Esophagus (tissue), 2 donors: ENCODE measurements around the gene EML4. TPM values are rescaled to one million over a fixed set of nuclear protein-coding genes. Genes with fewer than 3 reads are reported as not detected.

Experiments used
- H3K27ac ChIP-seq, 2 donors: one replicate each; pipeline ENCODE4 v1.5.1; 2013; ENCODE audit warnings: low read depth in 2 of 2, mild to moderate bottlenecking in 2 of 2, inconsistent platforms in 1 of 2, low read length in 1 of 2, moderate library complexity in 1 of 2
- H3K27me3 ChIP-seq, 2 donors: one replicate each; pipeline ENCODE4 v1.6.1; 2013; ENCODE audit warnings: low read length in 2 of 2, control low read depth in 1 of 2, mild to moderate bottlenecking in 1 of 2; ENCODE audit not compliant: insufficient read depth in 2 of 2, control insufficient read depth in 1 of 2
- H3K36me3 ChIP-seq, 2 donors: one replicate each; pipeline ENCODE4 v1.6.1; 2013; ENCODE audit warnings: low read length in 1 of 2; ENCODE audit not compliant: control insufficient read depth in 2 of 2, insufficient read depth in 2 of 2
- H3K4me1 ChIP-seq, 2 donors: one replicate each; pipeline ENCODE4 v1.6.1; 2013; ENCODE audit warnings: low read length in 1 of 2; ENCODE audit not compliant: control insufficient read depth in 2 of 2, insufficient read depth in 2 of 2
- H3K4me3 ChIP-seq, 2 donors: one replicate each; pipeline ENCODE4 v1.5.1; 2013; ENCODE audit warnings: low read length in 2 of 2, mild to moderate bottlenecking in 2 of 2, low read depth in 1 of 2, moderate library complexity in 1 of 2
- H3K9me3 ChIP-seq, 2 donors: one replicate each; pipeline ENCODE4 v1.6.1; 2013; ENCODE audit warnings: mild to moderate bottlenecking in 2 of 2, low read depth in 1 of 2, low read length in 1 of 2, moderate library complexity in 1 of 2; ENCODE audit not compliant: control insufficient read depth in 2 of 2, insufficient read depth in 1 of 2
- WGBS, 2 donors: extraction: QIAGEN DNeasy Blood & Tissue Kit; methylation state at CpG; one replicate each; pipeline ENCODE4 v1.1.7; 2013; 5-methylcytosine and 5-hydroxymethylcytosine counted together
- polyA plus RNA-seq, 2 donors: library from polyadenylated mRNA; stranded (reverse); fragments of 200-250 nt; gene quantifications; one replicate each; pipeline ENCODE4 v1.2.3, GENCODE V29; 2013
- donor health status: healthy with polysubstance abuse.
- donor health status: Bipolar disorder and iron deficiency.

Gene EML4
- polyA plus RNA-seq, 2 donors = 8.7 to 9.6 TPM

DNA sequence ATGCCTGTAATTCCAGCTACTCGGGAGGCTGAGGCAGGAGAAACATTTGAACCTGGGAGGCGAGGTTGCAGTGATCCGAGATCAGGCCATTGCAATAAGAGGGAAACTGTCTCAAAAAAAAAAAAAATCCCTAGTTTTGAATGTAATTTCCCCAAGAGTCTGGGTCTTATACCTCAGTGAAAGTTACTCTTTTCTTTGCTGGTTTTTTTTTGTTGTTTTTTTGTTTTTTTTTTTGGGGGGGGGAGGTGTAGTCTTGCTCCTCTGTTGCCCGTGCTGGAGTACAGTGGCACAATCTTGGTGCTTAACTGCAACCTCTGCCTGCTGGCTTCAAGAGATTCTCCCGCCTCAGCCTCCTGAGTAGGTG lies 22.8 kb downstream of the EML4 start:
- no peaks in the 10 kb centered on the region for H3K36me3 ChIP-seq

DNA sequence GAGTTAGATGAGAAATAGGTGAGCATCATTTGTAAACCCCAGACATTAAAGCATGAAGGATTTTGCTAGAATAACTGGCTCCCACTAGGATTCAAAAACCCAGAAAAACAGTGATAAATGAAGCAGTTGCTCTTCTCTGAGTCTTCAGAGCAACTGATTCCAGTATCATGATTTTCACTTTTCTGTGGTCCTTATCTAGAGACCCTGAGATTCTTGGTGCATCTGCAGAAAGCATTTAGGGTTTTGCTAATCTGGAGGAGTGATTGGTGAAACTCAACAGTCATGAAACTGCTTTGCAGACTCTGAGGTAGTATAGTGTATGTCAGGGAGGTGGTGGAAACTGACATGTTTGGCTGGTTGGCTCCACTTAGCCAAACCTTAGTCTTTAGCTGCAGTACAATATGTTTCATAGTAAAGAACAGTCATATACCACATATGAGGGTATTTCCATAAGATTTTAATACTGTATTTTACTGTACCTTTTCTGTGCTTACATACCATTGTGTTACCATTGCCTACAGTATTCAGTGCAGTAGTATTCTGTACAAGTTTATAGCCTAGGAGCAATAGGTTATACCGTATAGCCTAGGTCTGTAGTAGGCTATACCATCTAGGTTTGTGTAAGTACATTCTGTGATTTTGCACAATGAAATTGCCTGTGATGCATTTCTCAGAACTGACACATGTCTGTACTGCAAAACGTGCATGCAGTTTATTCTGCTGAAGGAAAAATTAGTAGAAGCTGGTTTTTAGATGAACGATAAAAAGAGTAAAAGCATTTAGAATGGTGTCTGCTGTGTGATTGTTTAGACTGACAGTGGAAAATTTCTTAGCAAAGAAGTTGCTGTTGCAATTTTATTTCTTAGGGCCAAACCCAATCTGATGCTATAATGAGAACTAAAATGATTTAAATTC lies 23.8 kb downstream of the EML4 start:
- Histone ChIP-seq H3K9me3 (no peaks in the 10 kb centered on the region), H3K27me3 (no peaks in the 10 kb centered on the region), H3K4me3 (no peak overlapping the region), H3K4me1 (no peaks in the 10 kb centered on the region), H3K36me3 (no peaks in the 10 kb centered on the region), H3K27ac (no peak overlapping the region)
- 54 to 63% methylated on average over 3 of the region's 3 CpGs for WGBS, 2 donors

More for the DNA sequence above, 22.8 kb downstream of the EML4 start:
- H3K27me3 ChIP-seq = no peaks in the 10 kb centered on the region
- H3K4me1 ChIP-seq = no peaks in the 10 kb centered on the region
- no peaks in the 10 kb centered on the region for H3K9me3 ChIP-seq
- H3K27ac ChIP-seq = no peak overlapping the region
- 94 to 95% methylated on average over 5 of the region's 5 CpGs for WGBS, 2 donors
- H3K4me3 ChIP-seq = no peak overlapping the region

DNA sequence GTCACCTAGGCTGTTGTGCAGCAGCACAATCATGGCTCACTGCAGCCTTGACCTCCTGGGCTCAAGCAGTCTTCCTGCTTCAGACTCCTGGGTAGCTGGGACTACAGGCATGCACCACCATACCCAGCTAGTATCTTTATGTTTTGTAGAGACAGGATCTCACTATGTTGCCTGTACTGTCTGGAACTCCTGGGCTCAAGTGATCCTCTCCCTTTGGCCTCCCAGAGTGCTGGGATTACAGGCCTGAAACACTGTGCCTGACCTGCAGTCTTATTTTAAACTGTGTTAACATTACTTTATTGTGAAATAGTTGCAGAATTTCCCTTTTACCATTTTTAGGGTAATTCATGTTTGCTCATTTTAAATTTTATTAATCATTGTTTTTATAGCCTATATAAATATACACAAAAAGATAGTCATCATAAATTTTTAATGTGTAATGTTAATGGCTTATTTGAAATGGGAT lies 24.6 kb downstream of the EML4 start:
- Histone ChIP-seq H3K27me3 (no peaks in the 10 kb centered on the region), H3K36me3 (no peaks in the 10 kb centered on the region), H3K4me3 (no peak overlapping the region), H3K27ac (peak overlapping the region in 1 of 2 donors; percentile 13), H3K9me3 (no peaks in the 10 kb centered on the region), H3K4me1 (no peaks in the 10 kb centered on the region)

GRCh38 chr2:42194428-42194827 lies 25.3 kb downstream of the EML4 start:
- H3K27me3 ChIP-seq = no peaks in the 10 kb centered on the region
- no peaks in the 10 kb centered on the region for H3K4me1 ChIP-seq
- no peak overlapping the region for H3K4me3 ChIP-seq
- WGBS, 2 donors = 96 to 97% methylated on average over 4 of the region's 4 CpGs
- H3K9me3 ChIP-seq = no peaks in the 10 kb centered on the region
- H3K36me3 ChIP-seq = no peaks in the 10 kb centered on the region
- no peak overlapping the region for H3K27ac ChIP-seq

GRCh38 chr2:42195559-42195958 lies 26.4 kb downstream of the EML4 start:
- no peaks in the 10 kb centered on the region for H3K4me1 ChIP-seq
- no peaks in the 10 kb centered on the region for H3K9me3 ChIP-seq
- no peak overlapping the region for H3K27ac ChIP-seq
- H3K27me3 ChIP-seq = no peaks in the 10 kb centered on the region
- H3K36me3 ChIP-seq = no peaks in the 10 kb centered on the region
- H3K4me3 ChIP-seq = no peak overlapping the region

DNA sequence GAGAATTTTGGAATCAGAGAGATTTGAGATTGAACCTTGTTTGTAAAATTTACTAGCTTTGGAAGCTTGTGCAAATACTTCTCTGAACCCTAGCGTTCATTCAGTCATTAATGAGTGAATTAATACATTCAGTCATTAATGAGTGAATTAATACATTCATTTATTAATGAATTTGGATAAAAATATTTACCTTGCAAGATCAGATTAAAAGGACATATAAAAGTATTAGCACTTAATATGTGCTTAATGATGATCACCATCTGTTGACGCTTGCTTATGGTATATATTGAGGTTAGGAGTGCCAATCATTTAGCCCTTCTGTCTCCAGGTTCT lies 26.9 kb downstream of the EML4 start:
- Histone ChIP-seq H3K27ac (no peak overlapping the region), H3K36me3 (no peaks in the 10 kb centered on the region), H3K9me3 (no peaks in the 10 kb centered on the region), H3K4me3 (no peak overlapping the region), H3K4me1 (no peaks in the 10 kb centered on the region), H3K27me3 (no peaks in the 10 kb centered on the region)
- 81 to 97% methylated on average over 2 of the region's 2 CpGs for WGBS, 2 donors

DNA sequence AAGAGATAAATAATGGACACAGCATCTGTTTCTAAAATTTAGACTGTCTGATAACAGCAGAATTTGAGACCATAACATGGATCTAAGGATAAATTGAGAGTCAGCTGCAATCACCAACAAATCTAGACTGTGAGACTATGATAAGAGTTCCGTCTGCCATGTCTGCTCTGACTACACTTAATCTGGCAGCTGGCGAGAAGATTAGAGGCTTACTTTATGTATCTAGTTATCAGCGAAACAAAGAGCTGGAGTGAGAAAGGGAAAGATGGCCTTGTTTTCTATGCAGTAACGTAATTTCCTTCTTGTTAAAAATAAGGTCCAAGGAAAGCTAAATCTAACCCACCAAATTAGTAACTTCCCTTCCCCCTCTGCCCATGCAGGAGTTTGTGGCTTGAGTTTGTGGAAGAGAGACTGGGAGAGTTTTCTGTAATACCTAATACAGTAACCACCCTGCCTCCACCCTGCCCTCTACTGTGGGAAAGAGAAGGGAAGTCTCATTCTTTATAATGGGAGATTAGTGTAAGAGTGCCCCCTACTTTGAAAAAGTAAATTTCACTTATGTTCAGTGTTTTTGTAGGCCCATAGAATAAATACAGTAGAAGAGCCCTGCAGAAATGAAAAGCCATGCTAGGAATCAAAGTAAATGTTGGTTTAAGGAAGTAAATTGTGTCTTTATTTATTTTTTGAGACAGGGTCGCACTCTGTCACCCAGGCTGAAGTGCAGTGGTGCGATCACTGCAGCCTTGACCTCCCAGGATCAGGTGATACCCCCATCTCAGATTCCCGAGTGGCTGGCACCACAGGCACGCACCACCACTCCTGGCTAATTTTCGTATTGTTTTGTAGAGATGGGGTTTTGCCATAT lies 27.5 kb downstream of the EML4 start:
- Histone ChIP-seq H3K27ac (no peak overlapping the region), H3K4me1 (no peaks in the 10 kb centered on the region)
- 73 to 92% methylated on average over 9 of the region's 9 CpGs for WGBS, 2 donors

DNA sequence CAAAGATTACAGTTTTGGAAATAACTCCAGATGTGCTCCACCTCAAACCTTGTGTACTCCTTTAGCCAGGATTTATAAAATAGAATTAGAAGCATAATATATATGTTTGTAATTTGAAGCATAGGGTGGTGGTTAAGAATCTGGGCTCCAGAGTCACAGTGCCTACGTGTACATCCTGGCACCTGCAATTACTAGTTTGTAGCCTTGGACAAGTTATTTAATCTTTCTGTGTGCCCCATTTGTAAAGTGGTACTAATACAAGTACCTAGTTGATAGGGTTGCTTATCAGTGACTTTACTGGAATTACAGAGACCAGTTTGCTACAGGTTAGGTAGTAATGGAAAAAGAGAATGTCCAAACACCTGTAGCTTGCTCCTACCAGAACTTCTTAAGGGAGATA lies 28.6 kb downstream of the EML4 start:
- H3K4me3 ChIP-seq = no peak overlapping the region
- H3K27me3 ChIP-seq = no peaks in the 10 kb centered on the region
- H3K36me3 ChIP-seq = no peaks in the 10 kb centered on the region
- no peaks in the 10 kb centered on the region for H3K9me3 ChIP-seq
- 72 to 78% methylated on average over 1 of the region's 1 CpG for WGBS, 2 donors
- H3K4me1 ChIP-seq = no peaks in the 10 kb centered on the region
- no peak overlapping the region for H3K27ac ChIP-seq

More for the DNA sequence above, 27.5 kb downstream of the EML4 start:
- no peaks in the 10 kb centered on the region for H3K9me3 ChIP-seq
- H3K27me3 ChIP-seq = no peaks in the 10 kb centered on the region
- no peak overlapping the region for H3K4me3 ChIP-seq
- no peaks in the 10 kb centered on the region for H3K36me3 ChIP-seq

DNA sequence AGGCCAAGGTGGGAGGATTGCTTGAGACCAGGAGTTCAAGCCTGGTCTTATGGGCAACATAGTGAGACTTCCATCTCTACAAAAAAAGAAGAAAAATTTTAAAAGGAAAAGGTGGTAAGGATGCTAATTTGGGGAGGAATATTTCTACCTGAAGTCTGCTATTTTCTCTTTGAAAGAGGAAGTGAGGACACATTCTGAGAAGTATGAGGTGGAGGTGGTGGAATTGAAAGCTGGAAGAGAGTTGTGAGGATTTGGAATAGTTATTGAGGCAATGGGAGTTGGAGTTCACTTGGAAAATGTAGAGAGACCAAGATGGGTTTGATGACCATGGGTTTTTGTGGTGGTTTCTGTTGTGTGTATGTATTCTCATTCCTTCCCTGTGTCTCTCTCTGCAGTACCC lies 29.3 kb downstream of the EML4 start:
- no peaks in the 10 kb centered on the region for H3K27me3 ChIP-seq
- H3K9me3 ChIP-seq = no peaks in the 10 kb centered on the region
- H3K27ac ChIP-seq = no peak overlapping the region
- H3K4me3 ChIP-seq = no peak overlapping the region
- no peaks in the 10 kb centered on the region for H3K36me3 ChIP-seq
- no peaks in the 10 kb centered on the region for H3K4me1 ChIP-seq
